ENCODE data around the gene IQGAP2. TPM values are rescaled to one million over a fixed set of nuclear protein-coding genes. Genes with fewer than 3 reads are reported as not detected.
"Not testable (repeated sequence)": the region's sequence is repeated elsewhere in the genome, so short reads cannot be mapped to it uniquely, and the experiment has no call there.

The IQGAP2 gene
- polyA plus RNA-seq, 1 experiment, result 0.63 TPM

DNA sequence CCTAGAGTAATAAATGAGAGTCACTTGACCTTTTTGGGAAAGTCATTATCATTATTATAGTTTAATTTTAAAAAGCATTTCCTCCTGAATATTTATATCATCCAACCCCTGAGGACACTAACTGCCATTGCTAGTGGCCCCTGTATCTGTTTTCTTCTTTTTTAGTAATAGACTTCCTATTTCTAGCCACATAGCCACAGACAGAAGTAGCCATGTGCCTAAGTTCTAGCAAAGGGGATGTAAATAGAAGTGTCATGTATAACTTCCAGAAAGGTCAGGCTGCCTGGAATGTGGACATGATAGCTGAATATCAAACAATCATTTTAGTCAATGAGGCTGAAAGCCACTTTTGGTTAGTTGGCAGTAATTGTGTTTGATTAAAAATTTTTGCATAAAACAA, 37.5 kb upstream of the IQGAP2 start:
- Histone ChIP-seq H3K27ac (ENCODE audit: low read depth, low read length) (no peak overlapping the region), H3K27me3 (ENCODE audit: control insufficient read depth, insufficient read depth, low read length) (peaks cover 2% of the 10 kb centered on the region), H3K4me3 (ENCODE audit: low read depth, low read length) (no peak overlapping the region), H3K9me3 (ENCODE audit: control insufficient read depth, insufficient read depth, low read length) (no peaks in the 10 kb centered on the region)
- no peak for DNase-seq (ENCODE audit: low read depth, low spot score)
- CTCF ChIA-PET, result no interaction called here
- TF ChIP-seq CTCF (IDR thresholded peaks at IDR 0.05; ENCODE audit: low read depth, low read length), result no peak
- POLR2A ChIA-PET, result no interaction called here

DNA sequence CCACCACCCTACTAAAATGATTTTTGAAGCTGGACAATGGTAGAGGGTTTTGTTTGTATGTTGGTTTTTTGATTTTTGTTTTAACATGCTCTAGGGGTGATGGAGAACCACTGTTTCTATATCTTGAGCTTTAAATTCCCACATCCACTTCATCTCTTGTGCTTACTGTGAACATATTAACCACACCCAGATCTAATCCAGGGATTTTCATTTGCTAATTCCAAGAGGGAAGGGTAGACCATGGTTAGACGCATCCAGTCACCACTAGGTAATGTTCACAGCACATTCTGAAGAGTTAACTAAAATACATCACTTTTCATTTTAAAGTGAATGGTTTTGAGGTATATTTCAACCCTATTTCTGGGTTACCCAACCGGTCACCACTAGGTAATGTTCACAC, 36.5 kb upstream of the IQGAP2 start:
- no peak for DNase-seq (ENCODE audit: low read depth, low spot score)
- ChIA-PET CTCF (no interaction called here), POLR2A (no interaction called here)

DNA sequence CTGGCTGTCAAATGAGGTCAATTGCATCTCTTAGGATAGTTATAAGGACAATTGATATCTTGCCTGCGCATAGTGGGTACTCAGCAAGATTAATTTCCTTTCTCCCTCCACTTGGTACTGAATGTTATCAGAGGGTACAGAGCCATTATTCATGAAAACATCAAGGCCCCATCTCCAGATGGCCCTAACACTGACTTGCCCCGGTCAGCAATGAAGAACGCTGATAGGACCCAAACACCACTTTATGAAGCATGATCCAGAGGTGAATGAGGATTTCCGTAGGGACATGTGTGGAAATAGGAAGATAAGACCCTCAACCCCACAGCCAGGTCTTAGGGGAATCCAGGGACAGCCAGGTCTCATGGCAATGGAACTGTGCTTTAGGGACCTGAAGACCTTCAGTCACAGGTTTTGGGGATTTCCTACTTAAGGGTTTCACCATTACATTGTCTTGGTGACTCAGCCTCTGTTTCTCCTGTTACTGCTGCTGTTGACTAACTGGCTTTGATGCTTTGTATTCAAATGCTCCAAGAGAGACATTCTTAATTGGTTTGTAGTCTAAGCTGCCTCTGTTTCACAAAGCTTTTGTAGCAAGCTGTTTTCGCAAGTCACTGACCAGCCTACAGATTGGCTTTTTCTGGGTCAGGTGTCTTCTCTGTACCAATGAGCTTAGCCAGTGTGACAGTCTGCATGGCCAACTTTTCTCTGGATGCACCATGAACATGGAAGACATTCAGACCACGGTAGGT, 35.3 kb upstream of the IQGAP2 start:
- Histone ChIP-seq H3K27me3 (ENCODE audit: control insufficient read depth, insufficient read depth, low read length) (peaks cover 2% of the 10 kb centered on the region), H3K27ac (ENCODE audit: low read depth, low read length) (no peak overlapping the region), H3K9me3 (ENCODE audit: control insufficient read depth, insufficient read depth, low read length) (no peaks in the 10 kb centered on the region), H3K4me3 (ENCODE audit: low read depth, low read length) (no peak overlapping the region)
- ChIA-PET POLR2A (no interaction called here), CTCF (no interaction called here)
- no peak for TF ChIP-seq CTCF (IDR thresholded peaks at IDR 0.05; ENCODE audit: low read depth, low read length)
- DNase-seq (ENCODE audit: low read depth, low spot score), result no peak

More for the DNA sequence above, 36.5 kb upstream of the IQGAP2 start:
- Histone ChIP-seq H3K27ac (ENCODE audit: low read depth, low read length) (no peak overlapping the region), H3K9me3 (ENCODE audit: control insufficient read depth, insufficient read depth, low read length) (no peaks in the 10 kb centered on the region), H3K27me3 (ENCODE audit: control insufficient read depth, insufficient read depth, low read length) (peaks cover 2% of the 10 kb centered on the region), H3K4me3 (ENCODE audit: low read depth, low read length) (no peak overlapping the region)
- TF ChIP-seq CTCF (IDR thresholded peaks at IDR 0.05; ENCODE audit: low read depth, low read length), result no peak

GRCh38 chr5:76368941-76369340, 34.1 kb upstream of the IQGAP2 start:
- DNase-seq (ENCODE audit: low read depth, low spot score), result no peak
- TF ChIP-seq CTCF (IDR thresholded peaks at IDR 0.05; ENCODE audit: low read depth, low read length), result no peak
- no peaks in the 10 kb centered on the region for H3K9me3 ChIP-seq (ENCODE audit: control insufficient read depth, insufficient read depth, low read length)
- no peak overlapping the region for H3K27ac ChIP-seq (ENCODE audit: low read depth, low read length)
- peaks cover 2% of the 10 kb centered on the region for H3K27me3 ChIP-seq (ENCODE audit: control insufficient read depth, insufficient read depth, low read length)
- ChIA-PET CTCF (no interaction called here), POLR2A (no interaction called here)
- no peak overlapping the region for H3K4me3 ChIP-seq (ENCODE audit: low read depth, low read length)

GRCh38 chr5:76369668-76370067, 33.4 kb upstream of the IQGAP2 start:
- H3K27me3 ChIP-seq (ENCODE audit: control insufficient read depth, insufficient read depth, low read length); H3K27ac ChIP-seq (ENCODE audit: low read depth, low read length); H3K4me3 ChIP-seq (ENCODE audit: low read depth, low read length); CTCF ChIA-PET; DNase-seq (ENCODE audit: low read depth, low spot score); H3K9me3 ChIP-seq (ENCODE audit: control insufficient read depth, insufficient read depth, low read length); POLR2A ChIA-PET: not testable (repeated sequence)
